TTC549 (cell line): Measurements from ENCODE around the gene PTCD2.

ENCODE experiments used
- FAIRE-seq: peaks from 2 replicates; lab custom pipeline; 2012; peaks lifted over from hg19 to GRCh38; lab: Jason Lieb, UNC

PTCD2 gene

GRCh38 chr5:72319976-72320752 lies at the start of gene PTCD2, which contains the start of gene MRPS27:
Gene PTCD2, plus strand, starts transcription at chr5:72320373. Its CDS starts 10 bp downstream, at chr5:72320383.
Gene MRPS27, minus strand, starts transcription at chr5:72320240. Its CDS starts 19 bp downstream, at chr5:72320221.
- peak; percentile 74 for FAIRE-seq

- no peak for FAIRE-seq
Observed at GRCh38 chr5:72271702-72272101, 48.5 kb upstream of the PTCD2 start.

- no peak for FAIRE-seq
Observed at GRCh38 chr5:72272398-72272797, 47.8 kb upstream of the PTCD2 start.

GRCh38 chr5:72273547-72273946 lies 46.6 kb upstream of the PTCD2 start:
- FAIRE-seq = no peak

GRCh38 chr5:72276219-72276752 lies 43.9 kb upstream of the PTCD2 start:
- no peak for FAIRE-seq

GRCh38 chr5:72280581-72281069 lies 39.5 kb upstream of the PTCD2 start:
- no peak for FAIRE-seq

GRCh38 chr5:72281430-72281763 lies 38.8 kb upstream of the PTCD2 start:
- FAIRE-seq = no peak

- FAIRE-seq = no peak
Observed at GRCh38 chr5:72281764-72282499, 38.2 kb upstream of the PTCD2 start.

GRCh38 chr5:72282878-72283277 lies 37.3 kb upstream of the PTCD2 start:
- no peak for FAIRE-seq

- no peak for FAIRE-seq
Observed at GRCh38 chr5:72283358-72283757, 36.8 kb upstream of the PTCD2 start.

- FAIRE-seq = no peak
Observed at GRCh38 chr5:72284559-72285423, 35.4 kb upstream of the PTCD2 start.

- FAIRE-seq = no peak
Observed at GRCh38 chr5:72285424-72285821, 34.8 kb upstream of the PTCD2 start.

GRCh38 chr5:72286798-72287197 lies 33.4 kb upstream of the PTCD2 start:
- no peak for FAIRE-seq

- FAIRE-seq = no peak
Observed at GRCh38 chr5:72288924-72289323, 31.2 kb upstream of the PTCD2 start.

GRCh38 chr5:72290356-72291133 lies 29.6 kb upstream of the PTCD2 start:
- FAIRE-seq = no peak

GRCh38 chr5:72291601-72292000 lies 28.6 kb upstream of the PTCD2 start:
- no peak for FAIRE-seq

- FAIRE-seq = no peak
Observed at GRCh38 chr5:72292411-72292810, 27.8 kb upstream of the PTCD2 start.

- no peak for FAIRE-seq
Observed at GRCh38 chr5:72293495-72294055, 26.6 kb upstream of the PTCD2 start.

GRCh38 chr5:72294473-72294872 lies 25.7 kb upstream of the PTCD2 start:
- no peak for FAIRE-seq

GRCh38 chr5:72295539-72295938 lies 24.6 kb upstream of the PTCD2 start:
- FAIRE-seq = no peak

GRCh38 chr5:72296256-72296655 lies 23.9 kb upstream of the PTCD2 start:
- FAIRE-seq = no peak
